Stomach smooth muscle (tissue), 2 donors: ENCODE results near the gene SPATA6L.

Experiments
- H3K27ac ChIP-seq: one replicate; pipeline ENCODE4 v1.7.0; 2013; ENCODE audit warnings: mild to moderate bottlenecking, low read length, inconsistent platforms
- H3K27me3 ChIP-seq, 2 donors: one replicate each; pipeline ENCODE4 v1.7.0; 2013; ENCODE audit warnings: low read length in 2 of 2; ENCODE audit not compliant: insufficient read depth in 2 of 2, control insufficient read depth in 1 of 2
- H3K36me3 ChIP-seq, 2 donors: one replicate each; pipeline ENCODE4 v1.7.0; 2013; ENCODE audit warnings: low read length in 2 of 2; ENCODE audit not compliant: control insufficient read depth in 2 of 2, insufficient read depth in 2 of 2
- H3K4me1 ChIP-seq: one replicate; pipeline ENCODE4 v1.7.0; 2013; ENCODE audit warnings: low read length; ENCODE audit not compliant: control insufficient read depth, insufficient read depth
- H3K4me3 ChIP-seq, 2 donors: one replicate each; pipeline ENCODE4 v1.7.0; 2013; ENCODE audit warnings: low read length in 2 of 2
- H3K9ac ChIP-seq, 2 donors: one replicate each; pipeline ENCODE4 v1.7.0; 2013; ENCODE audit warnings: low read length in 2 of 2, mild to moderate bottlenecking in 1 of 2
- H3K9me3 ChIP-seq, 2 donors: one replicate each; pipeline ENCODE4 v1.7.0; 2013; ENCODE audit warnings: low read length in 2 of 2; ENCODE audit not compliant: control insufficient read depth in 2 of 2
- donor health status: healthy.
- donor health status: Pancreatic carcinoma.

SPATA6L gene

DNA sequence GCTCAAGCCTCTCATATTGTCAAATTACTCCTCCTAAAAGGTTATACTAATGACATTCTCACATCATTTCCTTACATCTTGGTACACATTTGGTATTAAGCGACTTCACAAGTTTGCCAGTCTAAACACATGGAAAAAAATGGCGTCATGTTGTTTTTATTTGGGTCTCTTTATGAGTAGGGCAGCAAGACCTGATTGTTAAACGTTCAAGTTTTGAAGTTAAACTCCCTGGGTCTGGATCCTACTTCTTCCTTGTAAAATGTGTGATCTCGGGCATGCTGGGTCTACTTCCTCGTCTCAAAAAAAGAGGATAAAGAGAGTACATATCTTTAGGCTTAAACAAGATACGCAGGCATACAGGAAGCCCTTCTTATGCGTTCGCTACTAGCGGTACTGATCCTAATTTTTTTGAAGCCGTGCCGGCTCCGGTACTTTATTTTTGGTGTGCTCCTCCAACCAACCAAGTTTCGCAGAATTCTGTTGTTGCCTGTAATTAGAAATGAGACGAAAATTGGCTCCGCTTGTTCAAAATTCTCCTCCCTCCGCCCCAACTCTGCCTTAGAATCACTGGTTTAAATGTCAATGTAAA is 12.5 kb upstream of the SPATA6L start:
- Histone ChIP-seq H3K27ac (peak overlapping the region; percentile 96), H3K36me3 (no peaks in the 10 kb centered on the region), H3K27me3 (no peaks in the 10 kb centered on the region), H3K9ac (peak overlapping the region; percentile 93 to 97), H3K9me3 (no peaks in the 10 kb centered on the region), H3K4me3 (peak overlapping the region; percentile 80 to 90), H3K4me1 (peaks cover 5% of the 10 kb centered on the region)

- Histone ChIP-seq H3K27me3 (no peaks in the 10 kb centered on the region), H3K27ac (no peak overlapping the region), H3K36me3 (no peaks in the 10 kb centered on the region), H3K4me1 (peaks cover 5% of the 10 kb centered on the region), H3K4me3 (no peak overlapping the region), H3K9ac (peak overlapping the region in 1 of 2 donors; percentile 18), H3K9me3 (no peaks in the 10 kb centered on the region)
Measured at GRCh38 chr9:4677392-4677791, 11.1 kb upstream of the SPATA6L start.

DNA sequence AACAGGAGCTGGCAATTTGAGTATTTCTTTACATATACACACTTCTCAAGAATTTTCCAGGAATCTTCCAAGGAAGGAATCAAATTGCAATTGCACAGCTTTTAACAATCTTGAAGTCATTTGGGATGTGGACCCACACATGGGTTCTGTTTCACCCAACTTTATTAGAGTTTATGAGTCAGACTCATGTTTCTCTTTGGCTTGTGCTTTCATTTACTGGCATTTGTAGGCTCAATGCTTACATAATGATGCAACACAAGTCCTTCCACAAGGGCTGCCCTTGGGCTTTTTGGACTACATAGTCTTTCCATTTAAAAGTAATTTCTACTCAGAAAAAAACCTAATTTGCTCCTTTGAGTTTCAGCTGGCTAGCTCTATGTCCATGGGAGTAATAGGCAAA is 8.5 kb upstream of the SPATA6L start:
- no peaks in the 10 kb centered on the region for H3K4me1 ChIP-seq
- no peak overlapping the region for H3K27ac ChIP-seq
- no peaks in the 10 kb centered on the region for H3K27me3 ChIP-seq
- no peaks in the 10 kb centered on the region for H3K9me3 ChIP-seq
- no peak overlapping the region for H3K4me3 ChIP-seq
- H3K36me3 ChIP-seq, result no peaks in the 10 kb centered on the region
- H3K9ac ChIP-seq, result no peak overlapping the region

- Histone ChIP-seq H3K36me3 (no peaks in the 10 kb centered on the region), H3K9ac (no peak overlapping the region), H3K4me3 (no peak overlapping the region), H3K27me3 (no peaks in the 10 kb centered on the region), H3K9me3 (no peaks in the 10 kb centered on the region), H3K4me1 (no peaks in the 10 kb centered on the region), H3K27ac (no peak overlapping the region)
Measured at GRCh38 chr9:4671737-4672136, 5.5 kb upstream of the SPATA6L start.

DNA sequence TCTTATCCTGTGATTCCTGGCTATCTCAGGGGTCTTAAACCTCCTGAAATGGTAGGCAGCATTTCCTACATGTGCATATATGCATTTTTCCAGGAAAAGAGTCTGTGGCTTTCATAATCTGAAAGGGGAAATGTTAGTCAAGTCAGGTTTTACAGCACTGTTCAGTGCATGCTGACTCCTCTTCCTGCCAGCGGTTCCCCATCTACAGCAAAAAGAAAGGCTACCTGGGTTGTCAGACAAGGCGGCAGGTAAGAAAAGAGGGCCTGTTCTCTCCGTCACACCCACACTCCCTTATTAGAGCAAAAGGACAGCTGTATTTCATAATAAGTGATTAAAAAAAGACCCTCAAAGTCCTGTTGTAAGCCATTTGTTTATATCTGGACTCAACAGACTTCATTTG is 4.3 kb upstream of the SPATA6L start:
- H3K27ac ChIP-seq, result no peak overlapping the region
- H3K4me3 ChIP-seq, result no peak overlapping the region
- peaks cover 3% of the 10 kb centered on the region for H3K4me1 ChIP-seq
- no peaks in the 10 kb centered on the region for H3K27me3 ChIP-seq
- H3K36me3 ChIP-seq, result no peaks in the 10 kb centered on the region
- H3K9me3 ChIP-seq, result no peaks in the 10 kb centered on the region
- H3K9ac ChIP-seq, result no peak overlapping the region

- H3K4me1 ChIP-seq, result peaks cover 3% of the 10 kb centered on the region
- no peaks in the 10 kb centered on the region for H3K36me3 ChIP-seq
- H3K27ac ChIP-seq, result no peak overlapping the region
- H3K27me3 ChIP-seq, result no peaks in the 10 kb centered on the region
- no peak overlapping the region for H3K4me3 ChIP-seq
- no peak overlapping the region for H3K9ac ChIP-seq
- H3K9me3 ChIP-seq, result no peaks in the 10 kb centered on the region
Measured at GRCh38 chr9:4669890-4670289, 3.6 kb upstream of the SPATA6L start.

- no peaks in the 10 kb centered on the region for H3K27me3 ChIP-seq
- H3K4me1 ChIP-seq, result peaks cover 3% of the 10 kb centered on the region
- H3K27ac ChIP-seq, result no peak overlapping the region
- H3K4me3 ChIP-seq, result no peak overlapping the region
- H3K9me3 ChIP-seq, result no peaks in the 10 kb centered on the region
- H3K36me3 ChIP-seq, result no peaks in the 10 kb centered on the region
- no peak overlapping the region for H3K9ac ChIP-seq
Measured at GRCh38 chr9:4668604-4669003, 2.3 kb upstream of the SPATA6L start.

DNA sequence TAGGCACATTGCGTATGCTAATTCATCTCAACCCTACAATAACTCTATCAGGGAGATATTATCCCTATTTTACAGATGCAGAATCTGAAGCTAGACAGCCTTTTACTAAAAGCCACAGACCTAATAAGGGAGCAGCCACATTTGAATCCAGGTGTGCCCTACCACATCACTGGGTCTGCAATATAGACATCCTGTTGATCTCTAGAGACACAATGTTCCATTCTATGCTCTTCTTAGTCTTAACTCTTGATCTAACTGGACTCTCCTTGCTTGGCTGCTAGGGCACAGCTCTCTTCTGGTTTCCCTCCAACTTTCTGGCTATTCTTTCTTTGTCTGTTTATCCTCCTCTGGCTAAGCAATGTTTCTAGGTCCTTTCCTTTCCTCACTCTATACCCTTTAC is 1.4 kb upstream of the SPATA6L start:
- no peak overlapping the region for H3K9ac ChIP-seq
- no peaks in the 10 kb centered on the region for H3K9me3 ChIP-seq
- no peak overlapping the region for H3K27ac ChIP-seq
- peaks cover 8% of the 10 kb centered on the region for H3K4me1 ChIP-seq
- no peaks in the 10 kb centered on the region for H3K27me3 ChIP-seq
- H3K36me3 ChIP-seq, result no peaks in the 10 kb centered on the region
- no peak overlapping the region for H3K4me3 ChIP-seq

DNA sequence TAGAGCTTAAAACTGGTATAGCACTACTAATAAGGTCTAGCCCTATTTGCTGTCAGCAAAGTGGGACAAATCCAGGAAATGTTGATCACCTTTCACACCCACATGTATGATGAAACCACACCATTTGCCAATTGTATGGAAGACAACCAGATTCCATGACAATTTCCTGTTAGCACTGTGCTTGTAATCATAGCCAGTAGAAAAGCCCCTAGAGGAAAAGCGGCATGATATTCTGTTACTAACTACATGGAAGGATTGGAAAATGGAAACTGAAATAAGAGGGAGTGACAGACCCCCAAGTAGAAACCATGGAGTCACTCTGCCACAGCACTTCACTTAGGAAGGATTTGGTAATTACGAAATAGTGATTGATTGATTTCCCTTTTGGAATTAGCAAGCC is 923 bp downstream of the SPATA6L start:
- no peaks in the 10 kb centered on the region for H3K36me3 ChIP-seq
- H3K4me1 ChIP-seq, result peaks cover 16% of the 10 kb centered on the region
- H3K9ac ChIP-seq, result no peak overlapping the region
- no peak overlapping the region for H3K4me3 ChIP-seq
- no peak overlapping the region for H3K27ac ChIP-seq
- H3K9me3 ChIP-seq, result no peaks in the 10 kb centered on the region
- H3K27me3 ChIP-seq, result no peaks in the 10 kb centered on the region

DNA sequence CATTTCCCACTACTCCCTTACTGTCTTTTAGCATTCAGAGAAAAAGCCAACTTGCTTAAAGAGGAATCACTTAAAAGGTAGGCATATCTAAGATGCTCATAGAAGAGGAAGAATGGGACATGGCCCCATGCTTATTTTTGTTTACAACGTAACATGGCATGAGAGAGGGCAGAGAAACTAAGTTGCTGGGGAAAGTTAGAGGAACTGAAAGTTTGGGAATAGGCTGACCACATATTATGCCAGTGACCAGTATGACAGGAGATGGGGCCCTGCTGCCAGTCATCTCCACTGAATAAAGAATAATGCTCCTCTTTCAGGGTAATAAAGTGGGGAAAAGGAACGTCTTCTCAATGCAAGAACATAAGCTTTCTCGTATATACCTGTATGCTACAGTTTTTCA is 2.3 kb downstream of the SPATA6L start:
- Histone ChIP-seq H3K27me3 (no peaks in the 10 kb centered on the region), H3K4me1 (peaks cover 16% of the 10 kb centered on the region), H3K9me3 (no peaks in the 10 kb centered on the region), H3K4me3 (no peak overlapping the region), H3K36me3 (no peaks in the 10 kb centered on the region), H3K9ac (no peak overlapping the region), H3K27ac (no peak overlapping the region)

- Histone ChIP-seq H3K9ac (peak overlapping the region in 1 of 2 donors; percentile 9), H3K36me3 (no peaks in the 10 kb centered on the region), H3K27ac (peak overlapping the region; percentile 56), H3K27me3 (no peaks in the 10 kb centered on the region), H3K4me1 (peaks cover 16% of the 10 kb centered on the region), H3K9me3 (no peaks in the 10 kb centered on the region), H3K4me3 (peak overlapping the region; percentile 80 to 83)
Measured at GRCh38 chr9:4662989-4663792, 3.1 kb downstream of the SPATA6L start.
